CD14-positive monocyte (primary cell): ENCODE results near the gene ROBO1. TPM values are rescaled to one million over a fixed set of nuclear protein-coding genes. Genes with fewer than 3 reads are reported as not detected.

ENCODE experiments used
- DNase-seq, 3 donors: peaks; one replicate each; pipeline ENCODE4 v3.0.0-alpha.2; 2011 to 2022
- H2AFZ ChIP-seq: 2 replicates; pipeline ENCODE4 v1.6.0; 2012; ENCODE audit warnings: mild to moderate bottlenecking, low read depth, low read length, inconsistent platforms; ENCODE audit not compliant: insufficient read depth, poor library complexity, severe bottlenecking
- H3K27ac ChIP-seq, 2 donors: 1 replicate in 1 of 2; 2 replicates in 1 of 2; pipeline ENCODE4 v1.5.1; 2012 to 2013; ENCODE audit warnings: low read length in 2 of 2, control low read depth in 1 of 2, inconsistent platforms in 1 of 2, low read depth in 1 of 2, mild to moderate bottlenecking in 1 of 2
- H3K27me3 ChIP-seq, 2 donors: one replicate each; pipeline versions ENCODE4 v1.6.0 to v1.6.1; 2011 to 2013; ENCODE audit warnings: low read length in 2 of 2; ENCODE audit not compliant: control insufficient read depth in 2 of 2, insufficient read depth in 2 of 2
- H3K36me3 ChIP-seq, 2 donors: replicated peaks in 1 of 2; 1 replicate in 1 of 2; 2 replicates in 1 of 2; pipeline versions ENCODE4 v1.5.1 to v1.6.1; 2012 to 2013; ENCODE audit warnings: low read length in 2 of 2, control low read depth in 1 of 2, inconsistent platforms in 1 of 2, mild to moderate bottlenecking in 1 of 2; ENCODE audit not compliant: insufficient read depth in 2 of 2, control insufficient read depth in 1 of 2
- H3K4me1 ChIP-seq, 2 donors: 1 replicate in 1 of 2; 2 replicates in 1 of 2; pipeline versions ENCODE4 v1.5.1 to v1.6.1; 2012 to 2013; ENCODE audit warnings: low read length in 2 of 2, control low read depth in 1 of 2, inconsistent platforms in 1 of 2, mild to moderate bottlenecking in 1 of 2, moderate library complexity in 1 of 2; ENCODE audit not compliant: insufficient read depth in 2 of 2, control insufficient read depth in 1 of 2
- H3K4me2 ChIP-seq: replicated peaks from 2 replicates; pipeline ENCODE3; 2012; ENCODE audit warnings: low read length, moderate library complexity, mild to moderate bottlenecking; ENCODE audit not compliant: poor library complexity, severe bottlenecking; ENCODE audit errors: extremely low read depth
- H3K4me3 ChIP-seq, 3 experiments: fragments of 200-600 bp in 1 of 3; sonication (generic) in 1 of 3; replicated peaks in 1 of 3; 1 replicate in 2 of 3; 2 replicates in 1 of 3; pipeline ENCODE4 v1.5.1; 2011 to 2013; ENCODE audit warnings: low read length in 3 of 3, mild to moderate bottlenecking in 3 of 3, control low read depth in 2 of 3, low read depth in 2 of 3, inconsistent platforms in 1 of 3, moderate library complexity in 1 of 3
- H3K79me2 ChIP-seq: 2 replicates; pipeline ENCODE4 v1.6.0; 2012; ENCODE audit warnings: mild to moderate bottlenecking, control low read depth, inconsistent platforms, low read length, moderate library complexity; ENCODE audit not compliant: insufficient read depth
- H3K9ac ChIP-seq: 2 replicates; pipeline ENCODE4 v1.6.0; 2017; ENCODE audit warnings: low read length, mild to moderate bottlenecking; ENCODE audit not compliant: insufficient read depth, poor library complexity, severe bottlenecking
- H3K9me3 ChIP-seq, 2 donors: replicated peaks in 1 of 2; 1 replicate in 1 of 2; 2 replicates in 1 of 2; pipeline versions ENCODE4 v1.5.1 to v1.6.1; 2012 to 2013; ENCODE audit warnings: low read length in 2 of 2, control low read depth in 1 of 2; ENCODE audit not compliant: control insufficient read depth in 1 of 2, insufficient read depth in 1 of 2
- H4K20me1 ChIP-seq: 2 replicates; pipeline ENCODE4 v1.6.0; 2012; ENCODE audit warnings: mild to moderate bottlenecking, low read length, control low read depth, moderate library complexity; ENCODE audit not compliant: insufficient read depth
- H3K27ac Mint-ChIP-seq, 7 donors: one replicate each; pipeline ENCODE4 v1.8.0; 2020; ENCODE audit warnings: mild to moderate bottlenecking in 7 of 7, mixed read lengths in 7 of 7, moderate library complexity in 6 of 7, inconsistent platforms in 2 of 7
- H3K27me3 Mint-ChIP-seq, 3 donors: one replicate each; pipeline ENCODE4 v1.8.0; 2021 to 2022; ENCODE audit warnings: low read depth in 3 of 3, mild to moderate bottlenecking in 3 of 3, mixed read lengths in 3 of 3, moderate library complexity in 3 of 3, inconsistent platforms in 1 of 3
- H3K36me3 Mint-ChIP-seq, 2 donors: one replicate each; pipeline ENCODE4 v1.8.0; 2020; ENCODE audit warnings: mixed read lengths in 2 of 2, inconsistent platforms in 1 of 2, mild to moderate bottlenecking in 1 of 2
- H3K4me1 Mint-ChIP-seq: one replicate; pipeline ENCODE4 v1.8.0; 2020; ENCODE audit warnings: mild to moderate bottlenecking, mixed read lengths
- H3K4me3 Mint-ChIP-seq, 2 donors: one replicate each; pipeline ENCODE4 v1.8.0; 2020; ENCODE audit warnings: mild to moderate bottlenecking in 2 of 2, mixed read lengths in 2 of 2, moderate library complexity in 1 of 2
- H3K9me3 Mint-ChIP-seq, 7 donors: one replicate each; pipeline ENCODE4 v1.8.0; 2020 to 2022; ENCODE audit warnings: mixed read lengths in 7 of 7, mild to moderate bottlenecking in 6 of 7, moderate library complexity in 6 of 7, inconsistent platforms in 2 of 7
- WGBS: methylation state at CpG from one replicate; pipeline ENCODE4 v1.1.5; 2013; ENCODE audit warnings: missing lambda C conversion rate; ENCODE audit not compliant: insufficient coverage; 5-methylcytosine and 5-hydroxymethylcytosine counted together
- intact Hi-C, 2 donors: fragments of 100-400 bp; cut with micrococcal nuclease; formaldehyde crosslinking; loops; one replicate each; pipeline versions ENCODE4 v1.15.0 to v1.15.1; 2023
- polyA plus RNA-seq, 3 donors: library from polyadenylated mRNA; depleted of rRNA in 1 of 3; unstranded in 2 of 3; stranded (reverse) in 1 of 3; fragments of 300-500 nt in 2 of 3; fragments of >200 nt in 1 of 3; fragmentation: Illumina TruSeq in 2 of 3; gene quantifications; 1 replicate in 2 of 3; 2 replicates in 1 of 3; pipeline ENCODE4 v1.2.3, GENCODE V29; 2012 to 2021
- TF ChIP-seq, protein P1 (sequence below): fragments of 200-600 bp; IDR thresholded peaks from one replicate; pipeline ENCODE4 v1.8.0; 2022; ENCODE audit warnings: antibody characterized with exemption, mild to moderate bottlenecking

Gene ROBO1
- polyA plus RNA-seq, 3 donors: 0.09 to 0.10 TPM; not detected in 1

DNA sequence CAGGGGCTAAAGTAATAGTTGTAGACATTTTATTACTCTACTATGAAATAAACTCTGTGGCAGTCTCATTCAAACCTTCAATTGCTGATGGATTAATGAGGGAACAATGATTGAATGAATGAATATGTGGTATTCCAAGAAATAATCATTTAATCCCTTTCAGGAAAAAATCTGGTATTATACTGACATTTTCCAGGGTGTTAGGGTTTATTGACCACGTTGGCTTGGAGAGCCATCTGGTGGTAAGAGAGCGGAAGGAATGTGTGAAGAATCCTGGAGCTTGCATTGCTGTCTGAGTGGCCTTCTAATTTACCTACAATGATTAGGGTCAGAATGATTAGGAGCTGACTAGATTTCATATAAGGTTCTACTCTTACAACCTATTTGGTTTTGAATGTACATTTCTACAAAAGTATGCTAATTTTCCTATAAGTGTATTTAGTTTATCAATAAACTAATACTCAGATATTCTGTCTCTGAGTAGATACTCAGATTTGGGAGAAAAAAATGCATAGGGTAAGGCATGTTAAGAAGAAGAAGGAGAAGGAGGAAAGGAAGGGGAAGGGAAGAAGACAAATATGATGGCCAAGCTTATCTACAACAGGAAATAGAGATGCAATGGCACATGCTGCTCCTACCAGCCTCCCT lies 249.9 kb downstream of the ROBO1 start:
- Mint-ChIP-seq H3K36me3 (no peaks in the 10 kb centered on the region), H3K4me1 (no peaks in the 10 kb centered on the region), H3K27me3 (peaks cover 0 to 2% (median 1%) of the 10 kb centered on the region in 3 donors), H3K4me3 (no peak overlapping the region), H3K27ac (peak overlapping the region in 1 of 7 donors; percentile 72), H3K9me3 (no peaks in the 10 kb centered on the region)
- Histone ChIP-seq H3K9ac (no peak overlapping the region), H3K27ac (no peak overlapping the region), H3K4me1 (no peaks in the 10 kb centered on the region), H4K20me1 (no peaks in the 10 kb centered on the region), H3K4me2 (no peak overlapping the region), H3K9me3 (no peaks in the 10 kb centered on the region), H3K27me3 (no peaks in the 10 kb centered on the region), H2AFZ (no peak overlapping the region), H3K79me2 (no peaks in the 10 kb centered on the region), H3K36me3 (no peaks in the 10 kb centered on the region), H3K4me3 (no peak overlapping the region)
- TF ChIP-seq, protein P1, sequence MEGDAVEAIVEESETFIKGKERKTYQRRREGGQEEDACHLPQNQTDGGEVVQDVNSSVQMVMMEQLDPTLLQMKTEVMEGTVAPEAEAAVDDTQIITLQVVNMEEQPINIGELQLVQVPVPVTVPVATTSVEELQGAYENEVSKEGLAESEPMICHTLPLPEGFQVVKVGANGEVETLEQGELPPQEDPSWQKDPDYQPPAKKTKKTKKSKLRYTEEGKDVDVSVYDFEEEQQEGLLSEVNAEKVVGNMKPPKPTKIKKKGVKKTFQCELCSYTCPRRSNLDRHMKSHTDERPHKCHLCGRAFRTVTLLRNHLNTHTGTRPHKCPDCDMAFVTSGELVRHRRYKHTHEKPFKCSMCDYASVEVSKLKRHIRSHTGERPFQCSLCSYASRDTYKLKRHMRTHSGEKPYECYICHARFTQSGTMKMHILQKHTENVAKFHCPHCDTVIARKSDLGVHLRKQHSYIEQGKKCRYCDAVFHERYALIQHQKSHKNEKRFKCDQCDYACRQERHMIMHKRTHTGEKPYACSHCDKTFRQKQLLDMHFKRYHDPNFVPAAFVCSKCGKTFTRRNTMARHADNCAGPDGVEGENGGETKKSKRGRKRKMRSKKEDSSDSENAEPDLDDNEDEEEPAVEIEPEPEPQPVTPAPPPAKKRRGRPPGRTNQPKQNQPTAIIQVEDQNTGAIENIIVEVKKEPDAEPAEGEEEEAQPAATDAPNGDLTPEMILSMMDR: no peak
- no CpG with 5 or more reads among the region's 2 CpGs for WGBS
- intact Hi-C loops: no loop called here
- no peak for DNase-seq

DNA sequence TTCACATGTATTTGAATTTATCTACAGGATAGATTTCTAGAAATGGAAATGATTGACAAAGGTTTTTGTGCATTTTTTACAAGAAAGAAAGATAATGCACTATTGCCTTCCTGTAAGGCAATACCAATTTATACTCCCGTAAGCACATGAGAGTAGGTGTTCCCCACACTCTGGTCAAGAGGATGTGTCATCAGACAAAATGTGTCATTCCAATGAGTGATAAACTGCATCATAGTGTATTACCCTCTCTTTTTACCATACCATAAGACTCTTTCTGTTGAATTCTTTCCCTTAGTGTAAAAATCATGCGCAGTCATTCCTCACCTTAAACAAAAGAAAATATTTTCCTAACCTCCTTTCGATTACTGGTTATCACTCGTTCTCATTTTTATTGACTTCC lies 251.0 kb downstream of the ROBO1 start:
- Histone ChIP-seq H3K4me3 (no peak overlapping the region), H3K36me3 (no peaks in the 10 kb centered on the region), H3K4me1 (no peaks in the 10 kb centered on the region), H2AFZ (no peak overlapping the region), H3K4me2 (no peak overlapping the region), H4K20me1 (no peaks in the 10 kb centered on the region), H3K9me3 (no peaks in the 10 kb centered on the region), H3K27me3 (no peaks in the 10 kb centered on the region), H3K27ac (no peak overlapping the region), H3K9ac (no peak overlapping the region), H3K79me2 (no peaks in the 10 kb centered on the region)
- TF ChIP-seq, protein P1: no peak
- 81% methylated on average over 3 of the region's 4 CpGs for WGBS
- Mint-ChIP-seq H3K27me3 (peaks cover 0 to 2% (median 1%) of the 10 kb centered on the region in 3 donors), H3K4me1 (no peaks in the 10 kb centered on the region), H3K9me3 (no peaks in the 10 kb centered on the region), H3K27ac (no peak overlapping the region), H3K36me3 (no peaks in the 10 kb centered on the region), H3K4me3 (no peak overlapping the region)
- DNase-seq: no peak
- intact Hi-C loops: no loop called here
